Right lobe of liver (tissue), 6 donors: Measurements from ENCODE around the gene DNM3. TPM values are rescaled to one million over a fixed set of nuclear protein-coding genes. Genes with fewer than 3 reads are reported as not detected.

Experiments used
- ATAC-seq, 4 donors: fragments of 200-7000 bp; cut with Tn5 transposase; one replicate each; pipeline ENCODE4 v1.9.1; 2020; ENCODE audit warnings: mild to moderate bottlenecking in 4 of 4, moderate library complexity in 4 of 4
- DNase-seq, 3 donors: peaks; one replicate each; pipeline ENCODE4 v3.0.0-alpha.2; 2020
- H3K27ac ChIP-seq, 3 donors: fragments of 200-600 bp; one replicate each; pipeline ENCODE4 v1.8.0; 2022
- H3K27me3 ChIP-seq, 2 donors: fragments of 200-600 bp; one replicate each; pipeline ENCODE4 v1.8.0; 2022
- H3K36me3 ChIP-seq, 4 donors: fragments of 200-600 bp; sonication (generic) in 1 of 4; one replicate each; pipeline versions ENCODE4 v1.5.1 to v1.8.0; 2017 to 2022; ENCODE audit warnings: control low read depth in 1 of 4
- H3K4me1 ChIP-seq, 4 donors: fragments of 200-600 bp; sonication (generic) in 1 of 4; one replicate each; pipeline versions ENCODE4 v1.5.1 to v1.8.0; 2017 to 2022; ENCODE audit warnings: control low read depth in 1 of 4
- H3K4me3 ChIP-seq, 3 donors: fragments of 200-600 bp; one replicate each; pipeline ENCODE4 v1.8.0; 2022
- H3K9me3 ChIP-seq, 4 donors: fragments of 200-600 bp; sonication (generic) in 1 of 4; one replicate each; pipeline versions ENCODE4 v1.5.1 to v1.8.0; 2017 to 2022; ENCODE audit warnings: control low read depth in 1 of 4
- CTCF ChIP-seq, 4 donors: fragments of 200-600 bp in 3 of 4; fragments of 450-650 bp in 1 of 4; IDR thresholded peaks; one replicate each; pipeline versions ENCODE4 v1.5.1 to v1.8.0; 2016 to 2022; ENCODE audit warnings: antibody characterized with exemption in 4 of 4, mild to moderate bottlenecking in 2 of 4
- POLR2A ChIP-seq: fragments of 450-650 bp; IDR thresholded peaks from one replicate; pipeline ENCODE4 v1.6.1; 2017; ENCODE audit warnings: antibody characterized with exemption, mild to moderate bottlenecking
- WGBS: methylation state at CpG from one replicate; pipeline ENCODE4 v1.1.6; 2018; ENCODE audit warnings: low coverage, low lambda C conversion rate; ENCODE audit not compliant: insufficient coverage; ENCODE audit errors: missing lambda C conversion rate; 5-methylcytosine and 5-hydroxymethylcytosine counted together
- intact Hi-C, 2 donors: fragments of 100-400 bp; cut with DNase I; formaldehyde crosslinking; loops; one replicate each; pipeline versions ENCODE4 v1.11.2 to v1.14.1; 2022
- total RNA-seq, 6 experiments: library from RNA; depleted of rRNA in 2 of 6; stranded (reverse); fragments of >200 nt in 2 of 6; fragmentation: NEBNext Ultra II Directional in 3 of 6; extraction: Animal tissue kit (Norgen Biotek cat#: 25700) in 3 of 6; gene quantifications; one replicate each; pipeline versions ENCODE4 v1.1.0 to v1.2.4, GENCODE V29; 2016 to 2023
- donor health status: DM: no; HTN: yes; CAD: no.
- donor health status: DM: no; HTN: no; CAD: no.
- donor health status: DM: no; HTN: no; CAD: no.
- donor health status: DM: no; HTN: yes; CAD: no.
- donor health status: DM: no; HTN: yes; CAD: no.

DNM3 gene
- total RNA-seq, 6 experiments from 2014 or later, result 0.29 to 0.92 (median 0.43) TPM

- 44% methylated on average over 2 of the region's 3 CpGs for WGBS
- Histone ChIP-seq H3K27me3 (no peaks in the 10 kb centered on the region), H3K4me1 (no peaks in the 10 kb centered on the region), H3K27ac (no peak overlapping the region), H3K4me3 (no peak overlapping the region), H3K9me3 (no peaks in the 10 kb centered on the region), H3K36me3 (no peaks in the 10 kb centered on the region)
- TF ChIP-seq POLR2A, result no peak
- no peak for TF ChIP-seq CTCF (IDR thresholded peaks at IDR 0.05)
- no peak for ATAC-seq
- DNase-seq, result no peak
- intact Hi-C loops, result no loop called here
Measured at GRCh38 chr1:171902527-171902926, 61.2 kb downstream of the DNM3 start.

DNA sequence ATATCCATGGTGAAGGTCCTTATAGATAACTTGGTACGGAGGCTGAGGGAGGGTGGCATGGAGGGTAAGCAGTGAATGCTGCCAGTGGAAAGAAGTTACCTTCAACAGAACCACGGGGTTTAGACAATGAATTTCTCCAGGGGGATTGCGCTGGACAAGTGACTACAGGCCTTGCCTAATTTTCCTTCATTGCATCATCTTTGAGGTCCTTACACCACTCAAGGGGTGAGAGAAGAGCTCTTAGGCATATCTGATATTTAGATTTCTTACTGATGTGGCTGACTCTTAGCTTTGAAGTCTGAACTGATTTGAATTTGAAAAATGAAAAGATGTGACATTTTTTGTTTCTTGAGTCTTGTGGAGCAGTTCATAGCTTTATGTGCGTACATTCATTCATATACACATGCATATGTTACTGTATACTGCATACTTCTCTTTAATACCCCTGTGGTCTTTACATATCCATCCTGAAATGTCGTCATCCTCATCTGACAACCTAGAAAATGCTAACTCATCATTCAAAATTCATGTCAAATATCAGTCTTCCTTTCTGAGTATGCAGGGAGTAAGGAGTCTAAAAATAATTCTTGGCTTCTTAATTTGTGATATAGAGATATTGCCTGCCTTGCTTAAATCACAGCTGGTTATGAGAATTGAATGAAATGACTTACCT is 63.6 kb downstream of the DNM3 start:
- no peaks in the 10 kb centered on the region for H3K9me3 ChIP-seq
- no peaks in the 10 kb centered on the region for H3K4me1 ChIP-seq
- no peak for ATAC-seq
- DNase-seq, result no peak
- H3K36me3 ChIP-seq, result no peaks in the 10 kb centered on the region
- H3K27ac ChIP-seq, result no peak overlapping the region
- TF ChIP-seq CTCF (IDR thresholded peaks at IDR 0.05), result no peak
- TF ChIP-seq POLR2A, result no peak
- H3K4me3 ChIP-seq, result no peak overlapping the region
- intact Hi-C loops, result no loop called here
- 94% methylated on average over 3 of the region's 5 CpGs for WGBS
- no peaks in the 10 kb centered on the region for H3K27me3 ChIP-seq

DNA sequence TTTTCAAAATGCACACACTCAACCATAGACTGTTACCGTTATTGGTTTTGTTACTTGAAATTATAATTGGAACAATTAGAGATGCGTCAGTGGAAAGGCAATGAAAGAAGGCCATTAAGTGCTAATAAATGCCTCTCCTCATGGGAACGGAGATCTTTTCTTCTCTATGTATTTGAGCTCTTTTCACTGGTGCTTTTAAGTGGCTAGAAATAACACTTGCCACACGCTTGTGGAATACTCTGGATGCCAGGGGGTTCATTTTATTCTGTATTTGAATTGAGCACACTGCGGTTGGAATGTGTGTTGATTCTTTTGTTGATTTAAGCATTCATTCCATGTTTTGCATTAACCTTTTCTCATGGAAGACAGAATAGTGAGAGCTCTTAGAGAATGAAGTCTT is 68.4 kb downstream of the DNM3 start:
- no peak for ATAC-seq
- WGBS, result 63% methylated on average over 5 of the region's 5 CpGs
- H3K9me3 ChIP-seq, result no peaks in the 10 kb centered on the region
- H3K4me3 ChIP-seq, result no peak overlapping the region
- H3K36me3 ChIP-seq, result no peaks in the 10 kb centered on the region
- no peaks in the 10 kb centered on the region for H3K4me1 ChIP-seq
- intact Hi-C loops, result no loop called here
- H3K27me3 ChIP-seq, result no peaks in the 10 kb centered on the region
- H3K27ac ChIP-seq, result no peak overlapping the region
- DNase-seq, result no peak
- TF ChIP-seq POLR2A (no peak), CTCF (IDR thresholded peaks at IDR 0.05) (no peak)

GRCh38 chr1:171910786-171911185 is 69.5 kb downstream of the DNM3 start:
- no peaks in the 10 kb centered on the region for H3K36me3 ChIP-seq
- TF ChIP-seq POLR2A, result no peak
- no peak for TF ChIP-seq CTCF (IDR thresholded peaks at IDR 0.05)
- H3K9me3 ChIP-seq, result no peaks in the 10 kb centered on the region
- intact Hi-C loops, result no loop called here
- H3K4me1 ChIP-seq, result no peaks in the 10 kb centered on the region
- WGBS, result 70% methylated on average over 1 of the region's 2 CpGs
- no peak for DNase-seq
- H3K4me3 ChIP-seq, result no peak overlapping the region
- no peak overlapping the region for H3K27ac ChIP-seq
- no peaks in the 10 kb centered on the region for H3K27me3 ChIP-seq
- no peak for ATAC-seq

DNA sequence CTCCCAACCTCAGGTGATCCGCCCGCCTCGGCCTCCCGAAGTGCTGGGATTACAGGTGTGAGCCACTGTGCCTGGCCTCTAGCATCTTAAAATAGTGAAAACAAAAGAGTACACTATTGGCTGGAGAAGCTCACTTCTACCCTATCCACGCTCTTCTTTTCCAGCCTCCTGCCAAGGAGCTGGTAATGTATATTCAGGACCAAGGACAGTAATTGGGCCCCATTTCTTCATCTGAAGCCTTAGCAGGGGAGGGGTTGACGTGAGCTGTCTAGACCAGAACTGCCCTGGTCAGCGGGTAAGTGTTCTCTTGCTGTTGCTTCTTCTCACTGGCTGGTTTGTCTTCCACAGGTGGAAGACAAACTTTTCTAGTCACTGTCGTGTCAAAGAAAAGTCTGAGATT is 70.2 kb downstream of the DNM3 start:
- Histone ChIP-seq H3K27ac (no peak overlapping the region), H3K4me1 (no peaks in the 10 kb centered on the region), H3K36me3 (no peaks in the 10 kb centered on the region), H3K27me3 (no peaks in the 10 kb centered on the region), H3K9me3 (no peaks in the 10 kb centered on the region), H3K4me3 (no peak overlapping the region)
- 84% methylated on average over 3 of the region's 8 CpGs for WGBS
- intact Hi-C loops, result no loop called here
- TF ChIP-seq CTCF (IDR thresholded peaks at IDR 0.05) (no peak), POLR2A (no peak)
- DNase-seq (no peak), ATAC-seq (no peak)
